ENCODE data around the gene ARSG. TPM values are rescaled to one million over a fixed set of nuclear protein-coding genes. Genes with fewer than 3 reads are reported as not detected.

Gene ARSG
- total and polyA plus RNA-seq, 12 donors, result 2.1 to 49.6 (median 12.7) TPM

DNA sequence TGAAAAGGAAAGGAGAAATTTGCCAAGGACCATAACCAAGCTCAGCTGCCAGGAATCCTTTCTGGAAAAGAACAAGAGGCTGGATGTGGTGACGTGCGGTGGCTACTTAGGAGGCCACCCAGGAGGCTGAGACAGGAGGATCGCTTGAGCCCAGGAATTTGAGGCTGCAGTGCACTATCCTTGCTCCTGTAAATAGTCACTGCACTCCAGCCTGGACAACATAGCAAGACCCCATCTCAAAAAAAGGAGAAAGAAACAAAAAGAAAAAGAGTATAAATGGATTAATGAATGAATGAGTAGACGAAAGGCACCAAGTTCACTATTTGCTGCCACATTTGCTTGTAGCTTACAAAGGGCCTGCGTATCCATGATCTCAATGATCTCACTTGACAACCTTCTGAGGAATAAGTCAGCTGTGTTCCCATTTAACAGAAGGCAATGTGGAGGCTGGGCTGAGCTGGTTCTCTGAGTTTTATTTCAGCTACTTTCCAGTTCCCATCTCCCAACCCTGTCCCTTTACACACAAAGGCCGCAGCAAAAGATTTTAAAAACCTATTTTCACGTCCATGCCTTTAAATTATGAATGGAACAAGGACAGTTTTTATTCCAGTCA is 29.8 kb downstream of the ARSG start:
- no peak overlapping the region for H3K27ac ChIP-seq
- H3K4me1 ChIP-seq (replicated peaks in 1 of 2), result peaks cover 10 to 17% of the 10 kb centered on the region in 2 donors
- no peaks in the 10 kb centered on the region for H3K36me3 ChIP-seq (replicated peaks in 1 of 2)
- H3K4me3 ChIP-seq, result no peak overlapping the region
- no peaks in the 10 kb centered on the region for H3K27me3 ChIP-seq
- intact Hi-C loops (cut with DNase I), result no loop called here
- 93 to 96% (median 95%) methylated on average over 7 of the region's 7 CpGs for WGBS, 4 donors
- no peak for DNase-seq
- no peaks in the 10 kb centered on the region for H3K9me3 ChIP-seq (replicated peaks in 1 of 3)
- TF ChIP-seq, protein P1, sequence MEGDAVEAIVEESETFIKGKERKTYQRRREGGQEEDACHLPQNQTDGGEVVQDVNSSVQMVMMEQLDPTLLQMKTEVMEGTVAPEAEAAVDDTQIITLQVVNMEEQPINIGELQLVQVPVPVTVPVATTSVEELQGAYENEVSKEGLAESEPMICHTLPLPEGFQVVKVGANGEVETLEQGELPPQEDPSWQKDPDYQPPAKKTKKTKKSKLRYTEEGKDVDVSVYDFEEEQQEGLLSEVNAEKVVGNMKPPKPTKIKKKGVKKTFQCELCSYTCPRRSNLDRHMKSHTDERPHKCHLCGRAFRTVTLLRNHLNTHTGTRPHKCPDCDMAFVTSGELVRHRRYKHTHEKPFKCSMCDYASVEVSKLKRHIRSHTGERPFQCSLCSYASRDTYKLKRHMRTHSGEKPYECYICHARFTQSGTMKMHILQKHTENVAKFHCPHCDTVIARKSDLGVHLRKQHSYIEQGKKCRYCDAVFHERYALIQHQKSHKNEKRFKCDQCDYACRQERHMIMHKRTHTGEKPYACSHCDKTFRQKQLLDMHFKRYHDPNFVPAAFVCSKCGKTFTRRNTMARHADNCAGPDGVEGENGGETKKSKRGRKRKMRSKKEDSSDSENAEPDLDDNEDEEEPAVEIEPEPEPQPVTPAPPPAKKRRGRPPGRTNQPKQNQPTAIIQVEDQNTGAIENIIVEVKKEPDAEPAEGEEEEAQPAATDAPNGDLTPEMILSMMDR (IDR thresholded peaks at IDR 0.05), result no peak
- TF ChIP-seq POLR2A (IDR thresholded peaks at IDR 0.05), result no peak

DNA sequence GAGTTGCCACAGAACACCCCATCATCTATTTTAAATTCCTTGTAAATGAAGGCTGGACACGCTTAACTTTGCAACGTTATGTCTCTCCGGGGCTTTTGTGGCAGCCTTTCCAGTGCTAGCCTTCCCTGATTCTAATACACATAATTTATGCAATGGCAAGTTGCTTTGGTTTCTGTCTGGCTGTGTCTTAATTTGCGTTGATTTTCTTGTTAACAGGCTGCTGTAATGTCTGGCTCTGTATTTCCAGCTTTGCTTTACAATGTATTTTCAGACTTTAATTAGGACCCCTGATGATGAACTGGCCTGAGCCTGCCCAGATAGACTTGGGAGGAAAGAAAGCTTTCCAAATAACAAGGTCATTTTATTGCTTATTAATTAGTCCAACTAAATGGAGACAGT is 30.3 kb downstream of the ARSG start:
- Histone ChIP-seq H3K36me3 (replicated peaks in 1 of 2) (no peaks in the 10 kb centered on the region), H3K27me3 (no peaks in the 10 kb centered on the region), H3K4me3 (no peak overlapping the region), H3K27ac (no peak overlapping the region), H3K9me3 (replicated peaks in 1 of 3) (no peaks in the 10 kb centered on the region), H3K4me1 (replicated peaks in 1 of 2) (peaks cover 10 to 17% of the 10 kb centered on the region in 2 donors)
- no peak for DNase-seq
- intact Hi-C loops (cut with DNase I), result no loop called here
- 82 to 89% (median 83%) methylated on average over 4 of the region's 4 CpGs for WGBS, 4 donors
- TF ChIP-seq, protein P1 (IDR thresholded peaks at IDR 0.05), result no peak
- no peak for TF ChIP-seq POLR2A (IDR thresholded peaks at IDR 0.05)

- 74 to 98% (median 78%) methylated on average over 3 of the region's 3 CpGs for WGBS, 4 donors
- no peaks in the 10 kb centered on the region for H3K36me3 ChIP-seq (replicated peaks in 1 of 2)
- intact Hi-C loops (cut with DNase I), result no loop called here
- H3K4me3 ChIP-seq, result no peak overlapping the region
- H3K4me1 ChIP-seq (replicated peaks in 1 of 2), result peaks cover 7 to 17% of the 10 kb centered on the region in 2 donors
- no peaks in the 10 kb centered on the region for H3K27me3 ChIP-seq
- TF ChIP-seq POLR2A (IDR thresholded peaks at IDR 0.05), result no peak
- TF ChIP-seq, protein P1 (IDR thresholded peaks at IDR 0.05), result no peak
- no peaks in the 10 kb centered on the region for H3K9me3 ChIP-seq (replicated peaks in 1 of 3)
- no peak for DNase-seq
- H3K27ac ChIP-seq, result no peak overlapping the region
These were observed 31.3 kb downstream of the ARSG start for GRCh38 chr17:68322630-68323029.

GRCh38 chr17:68324114-68324513 is 32.8 kb downstream of the ARSG start:
- intact Hi-C loops (cut with DNase I), result no loop called here
- Histone ChIP-seq H3K9me3 (replicated peaks in 1 of 3) (no peaks in the 10 kb centered on the region), H3K36me3 (replicated peaks in 1 of 2) (no peaks in the 10 kb centered on the region), H3K27me3 (no peaks in the 10 kb centered on the region), H3K27ac (no peak overlapping the region), H3K4me3 (no peak overlapping the region), H3K4me1 (replicated peaks in 1 of 2) (peaks cover 0 to 2% of the 10 kb centered on the region in 2 donors)
- 50 to 55% (median 53%) methylated on average over 4 to 10 of the region's 10 CpGs for WGBS, 4 donors
- TF ChIP-seq POLR2A (IDR thresholded peaks at IDR 0.05), result no peak
- TF ChIP-seq, protein P1 (IDR thresholded peaks at IDR 0.05), result no peak
- DNase-seq, result peak; percentile 26 to 67 (median 55)
